Measurements from ENCODE around the gene NOC2L. TPM values are rescaled to one million over a fixed set of nuclear protein-coding genes. Genes with fewer than 3 reads are reported as not detected.

Gene NOC2L
- total and polyA plus RNA-seq, 9 of the 15 experiments (the other 6 are each of a cell fraction or from before 2014, with no cell fraction given) = 4.0 to 410 (median 200) TPM

- peak; percentile 30; the same call in 1 of the 2 replicates for TF ChIP-seq REST (IDR thresholded peaks at IDR 0.05; ENCODE audit: borderline replicate concordance)
- TF ChIP-seq REST (CRISPR knock-in tag; IDR thresholded peaks at IDR 0.05; ENCODE audit: low read depth) = no peak
- peak; percentile 54; the same call in 1 of the 2 replicates for TF ChIP-seq JUND (IDR thresholded peaks at IDR 0.05; ENCODE audit: borderline replicate concordance, low read depth, low read length)
- peak; percentile 45; the same call in 1 of the 3 replicates for TF ChIP-seq JUND (tag; IDR thresholded peaks at IDR 0.05; ENCODE audit: borderline replicate concordance, low read depth, low read length)
- peak; percentile 31; the same call in 1 of the 2 replicates for TF ChIP-seq SMC3 (conservative IDR thresholded peaks at IDR 0.05; ENCODE audit: insufficient read depth, low read depth, low read length)
- peak; percentile 78; the same call in 1 of the 2 replicates for TF ChIP-seq PHF21A (IDR thresholded peaks at IDR 0.05; ENCODE audit: borderline replicate concordance, low read depth)
- no peak for TF ChIP-seq BRD4 (IDR thresholded peaks at IDR 0.05)
- TF ChIP-seq ZNF436 (CRISPR knock-in tag; IDR thresholded peaks at IDR 0.05) = no peak
- peak; percentile 80 for TF ChIP-seq CXXC5 (CRISPR knock-in tag; IDR thresholded peaks at IDR 0.05)
- TF ChIP-seq POLR2G (IDR thresholded peaks at IDR 0.05; ENCODE audit: low read depth, low read length) = 0 out of 2 replicates have a peak, but pooled peaks have one; percentile 19
- TF ChIP-seq GTF2F1 (IDR thresholded peaks at IDR 0.05; ENCODE audit: low read depth, low read length) = no peak
- no peak for TF ChIP-seq HSF4 (CRISPR knock-in tag; IDR thresholded peaks at IDR 0.05; ENCODE audit: borderline replicate concordance)
- peak; percentile 74; the same call in 1 of the 2 replicates for TF ChIP-seq SAFB (IDR thresholded peaks at IDR 0.05; ENCODE audit: borderline replicate concordance, low read depth, low read length)
- TF ChIP-seq TEAD4 (IDR thresholded peaks at IDR 0.05; ENCODE audit: low read length) = no peak
- TF ChIP-seq TEAD4 (CRISPR knock-in tag; IDR thresholded peaks at IDR 0.05; ENCODE audit: borderline replicate concordance) = no peak
- no peak for TF ChIP-seq E2F5 (CRISPR knock-in tag; IDR thresholded peaks at IDR 0.05)
- TF ChIP-seq EZH2 (IDR thresholded peaks at IDR 0.05; ENCODE audit: borderline replicate concordance, low read depth, low read length) = no peak
- TF ChIP-seq MYC (IDR thresholded peaks at IDR 0.05; ENCODE audit: low read depth, low read length) = peak; percentile 50; the same call in 1 of the 2 replicates
- no peak for TF ChIP-seq MYC (CRISPR knock-in tag; IDR thresholded peaks at IDR 0.05; ENCODE audit: borderline replicate concordance, low read depth)
- TF ChIP-seq ZNF146 (CRISPR knock-in tag; IDR thresholded peaks at IDR 0.05; ENCODE audit: unreplicated experiment) = no peak
Measured at GRCh38 chr1:921011-921837, 37.8 kb downstream of the NOC2L start (continued).
